WTC11 (cell line): ENCODE data around the gene UTF1. TPM values are rescaled to one million over a fixed set of nuclear protein-coding genes. Genes with fewer than 3 reads are reported as not detected.

Experiments
- ATAC-seq: fragments of 200-7000 bp; cut with Tn5 transposase; 2 replicates; pipeline ENCODE4 v1.10.0; 2021; ENCODE audit warnings: mild to moderate bottlenecking, moderate library complexity
- CTCF ChIA-PET: fragments of 300-600 bp; sonication (Branson Sonifier 250); formaldehyde crosslinking; loops from one replicate; lab custom pipeline; 2021; ENCODE audit warnings: antibody characterized with exemption; lab: Charles Lee
- POLR2A ChIA-PET: fragments of 350-600 bp; sonication (Branson Sonifier 250); formaldehyde crosslinking; loops from one replicate; lab custom pipeline; 2021; ENCODE audit warnings: antibody characterized with exemption; lab: Charles Lee
- DNase-seq: peaks from one replicate; pipeline ENCODE4 v3.0.0; 2021; ENCODE audit warnings: low spot score
- H3K27ac Mint-ChIP-seq: 2 replicates; pipeline ENCODE4 v1.8.0; 2021; ENCODE audit warnings: mixed read lengths
- H3K27me3 Mint-ChIP-seq: 2 replicates; pipeline ENCODE4 v1.8.0; 2021; ENCODE audit warnings: low read depth, mild to moderate bottlenecking, moderate library complexity, mixed read lengths
- H3K36me3 Mint-ChIP-seq: 2 replicates; pipeline ENCODE4 v1.8.0; 2021; ENCODE audit warnings: mixed read lengths
- H3K4me1 Mint-ChIP-seq: 2 replicates; pipeline ENCODE4 v1.8.0; 2022; ENCODE audit warnings: mixed read lengths
- H3K4me3 Mint-ChIP-seq: 2 replicates; pipeline ENCODE4 v1.8.0; 2021; ENCODE audit warnings: mild to moderate bottlenecking, moderate library complexity, mixed read lengths
- H3K9me3 Mint-ChIP-seq: 2 replicates; pipeline ENCODE4 v1.8.0; 2021; ENCODE audit warnings: mixed read lengths
- ATF1 ChIP-seq: sonication (generic); formaldehyde crosslinking; IDR thresholded peaks from 2 replicates; pipeline ENCODE4 v1.8.1; 2023; ENCODE audit warnings: mild to moderate bottlenecking, moderate library complexity, missing genetic modification reagents
- CDX4 ChIP-seq: fragments of 250-450 bp; sonication (Bioruptor Pico); IDR thresholded peaks from 2 replicates; pipeline ENCODE4 v1.9.0; 2021; ENCODE audit warnings: moderate library complexity, mild to moderate bottlenecking, inconsistent platforms, borderline replicate concordance
- CREM ChIP-seq: sonication (generic); formaldehyde crosslinking; IDR thresholded peaks from 2 replicates; pipeline ENCODE4 v1.8.1; 2022; ENCODE audit warnings: mild to moderate bottlenecking, missing genetic modification reagents, moderate library complexity
- CTCF ChIP-seq: fragments of 200-600 bp; IDR thresholded peaks from 2 replicates; pipeline ENCODE4 v1.8.0; 2022; ENCODE audit warnings: antibody characterized with exemption
- E2F5 ChIP-seq: sonication (generic); formaldehyde crosslinking; IDR thresholded peaks from 2 replicates; pipeline ENCODE4 v1.8.1; 2022; ENCODE audit warnings: mild to moderate bottlenecking, moderate library complexity, missing genetic modification reagents
- EMX1 ChIP-seq: fragments of 250-450 bp; sonication (Bioruptor Pico); IDR thresholded peaks from 2 replicates; pipeline ENCODE4 v1.8.0; 2021; ENCODE audit warnings: mild to moderate bottlenecking
- FOXK1 ChIP-seq: sonication (generic); formaldehyde crosslinking; IDR thresholded peaks from 2 replicates; pipeline ENCODE4 v1.8.0; 2022; ENCODE audit warnings: mild to moderate bottlenecking, moderate library complexity, missing genetic modification reagents
- FOXP1 ChIP-seq: sonication (generic); formaldehyde crosslinking; IDR thresholded peaks from 2 replicates; pipeline ENCODE4 v1.8.0; 2022; ENCODE audit warnings: missing genetic modification reagents, mild to moderate bottlenecking, moderate library complexity, borderline replicate concordance
- FOXP4 ChIP-seq: sonication (generic); formaldehyde crosslinking; IDR thresholded peaks from 2 replicates; pipeline ENCODE4 v1.8.0; 2022; ENCODE audit warnings: mild to moderate bottlenecking, missing genetic modification reagents
- HMGA2 ChIP-seq: fragments of 250-450 bp; sonication (Bioruptor Pico); IDR thresholded peaks from 2 replicates; pipeline ENCODE4 v1.4.0; 2021; ENCODE audit warnings: mild to moderate bottlenecking, moderate library complexity
- IRF1 ChIP-seq: sonication (generic); formaldehyde crosslinking; IDR thresholded peaks from 2 replicates; pipeline ENCODE4 v1.8.0; 2023; ENCODE audit warnings: missing genetic modification reagents
- JAZF1 ChIP-seq: fragments of 250-450 bp; sonication (Bioruptor Pico); IDR thresholded peaks from 2 replicates; pipeline ENCODE4 v1.9.0; 2021; ENCODE audit warnings: moderate library complexity, mild to moderate bottlenecking, inconsistent platforms
- JUN ChIP-seq: sonication (generic); formaldehyde crosslinking; IDR thresholded peaks from 2 replicates; pipeline ENCODE4 v1.8.0; 2023; ENCODE audit warnings: mild to moderate bottlenecking, missing genetic modification reagents
- MAX ChIP-seq: sonication (generic); formaldehyde crosslinking; IDR thresholded peaks from 2 replicates; pipeline ENCODE4 v1.8.0; 2022; ENCODE audit warnings: mild to moderate bottlenecking, missing genetic modification reagents
- MLX ChIP-seq: sonication (generic); formaldehyde crosslinking; IDR thresholded peaks from 2 replicates; pipeline ENCODE4 v1.8.1; 2023; ENCODE audit warnings: mild to moderate bottlenecking, missing genetic modification reagents, moderate library complexity
- MYBL2 ChIP-seq: sonication (generic); formaldehyde crosslinking; IDR thresholded peaks from 2 replicates; pipeline ENCODE4 v1.8.1; 2023; ENCODE audit warnings: mild to moderate bottlenecking, moderate library complexity, missing genetic modification reagents
- PRDM15 ChIP-seq: sonication (generic); formaldehyde crosslinking; IDR thresholded peaks from 2 replicates; pipeline ENCODE4 v1.8.0; 2022; ENCODE audit warnings: missing genetic modification reagents
- PRRX2 ChIP-seq: fragments of 250-450 bp; sonication (Bioruptor Pico); IDR thresholded peaks from 2 replicates; pipeline ENCODE4 v1.8.0; 2021; ENCODE audit warnings: mild to moderate bottlenecking
- RELA ChIP-seq: sonication (generic); formaldehyde crosslinking; IDR thresholded peaks from 2 replicates; pipeline ENCODE4 v1.8.1; 2022; ENCODE audit warnings: missing genetic modification reagents, mild to moderate bottlenecking, borderline replicate concordance
- ZNF219 ChIP-seq: sonication (generic); formaldehyde crosslinking; IDR thresholded peaks from 2 replicates; pipeline ENCODE4 v1.8.0; 2023; ENCODE audit warnings: missing genetic modification reagents, mild to moderate bottlenecking, borderline replicate concordance
- ZNF423 ChIP-seq: fragments of 250-450 bp; sonication (Bioruptor Pico); IDR thresholded peaks from 2 replicates; pipeline ENCODE4 v2.1.2; 2022; ENCODE audit warnings: mild to moderate bottlenecking, moderate library complexity
- total RNA-seq: library from RNA; stranded (reverse); gene quantifications from 3 replicates; pipeline ENCODE4 v1.2.3, GENCODE V29; 2021

The UTF1 gene
- total RNA-seq, 1 experiment from 2014 or later: 196 TPM

GRCh38 chr10:133209117-133209516 is 20.9 kb upstream of the UTF1 start (continued):
- TF ChIP-seq IRF1 (CRISPR knock-in tag): no peak
- TF ChIP-seq JAZF1 (CRISPR knock-in tag): no peak
- TF ChIP-seq FOXP1 (CRISPR knock-in tag): no peak
- TF ChIP-seq CDX4: no peak
- no peak for TF ChIP-seq ZNF219

GRCh38 chr10:133209641-133210040 is 20.4 kb upstream of the UTF1 start:
- CTCF ChIA-PET: interaction anchor here (0.7 to 0.9 kb wide), 2 partner anchors 50 to 85 kb away, joined by 3 to 4 read pairs; no protein-coding TSS in a partner anchor
- Mint-ChIP-seq H3K4me1 (no peaks in the 10 kb centered on the region), H3K27me3 (no peaks in the 10 kb centered on the region), H3K4me3 (no peak overlapping the region), H3K9me3 (no peaks in the 10 kb centered on the region)
- ATAC-seq (no peak), DNase-seq (no peak)
- POLR2A ChIA-PET: interaction anchor here (0.6 kb wide), 1 partner anchor 944 kb away, joined by 10 read pairs; no protein-coding TSS in a partner anchor
- TF ChIP-seq CREM (CRISPR knock-in tag) (no peak), MAX (CRISPR knock-in tag) (no peak), ATF1 (no peak), MLX (no peak), MYBL2 (CRISPR knock-in tag) (no peak), EMX1 (CRISPR knock-in tag) (no peak), FOXP4 (no peak), RELA (CRISPR knock-in tag) (no peak), PRRX2 (CRISPR knock-in tag) (no peak)
- TF ChIP-seq, all 79 proteins: peak for 0
- Mint-ChIP-seq H3K36me3 (peaks cover 5% of the 10 kb centered on the region), H3K27ac (no peak overlapping the region)

GRCh38 chr10:133210398-133211140 is 19.4 kb upstream of the UTF1 start:
- no peaks in the 10 kb centered on the region for H3K9me3 Mint-ChIP-seq
- H3K36me3 Mint-ChIP-seq: peaks cover 5% of the 10 kb centered on the region
- ChIA-PET POLR2A (interaction anchor here (0.6 kb wide), 1 partner anchor 945 kb away, joined by 10 read pairs; no protein-coding TSS in a partner anchor), CTCF (interaction anchor here (0.7 to 1.2 kb wide), 4 partner anchors 14 to 86 kb away, joined by 3 to 4 read pairs (median 3); no protein-coding TSS in a partner anchor)
- H3K27me3 Mint-ChIP-seq: no peaks in the 10 kb centered on the region
- ATAC-seq (no peak), DNase-seq (no peak)
- no peak overlapping the region for H3K27ac Mint-ChIP-seq
- no peak overlapping the region for H3K4me3 Mint-ChIP-seq
- no peaks in the 10 kb centered on the region for H3K4me1 Mint-ChIP-seq
- TF ChIP-seq PRDM15 (no peak), FOXK1 (CRISPR knock-in tag) (no peak), PRRX2 (CRISPR knock-in tag) (no peak), CDX4 (no peak), EMX1 (CRISPR knock-in tag) (no peak), E2F5 (CRISPR knock-in tag) (no peak), JUN (no peak), CTCF (no peak), ZNF423 (CRISPR knock-in tag) (no peak), HMGA2 (no peak)
